Sigmoid colon (tissue), 7 donors: ENCODE measurements around the gene MRPL34. TPM values are rescaled to one million over a fixed set of nuclear protein-coding genes. Genes with fewer than 3 reads are reported as not detected.
A peak's percentile ranks its signal among the peaks of the same experiment; 100 is the strongest.

ENCODE experiments used
- DNase-seq: peaks from one replicate; pipeline ENCODE4 v3.0.0-alpha.2; 2019
- H3K27ac ChIP-seq, 4 donors: fragments of 200-600 bp; sonication (generic); one replicate each; pipeline ENCODE4 v1.5.1; 2016 to 2019; ENCODE audit warnings: mild to moderate bottlenecking in 1 of 4
- H3K27me3 ChIP-seq, 3 donors: fragments of 200-600 bp; sonication (generic); one replicate each; pipeline ENCODE4 v1.5.1; 2019; ENCODE audit warnings: mild to moderate bottlenecking in 1 of 3
- H3K36me3 ChIP-seq, 4 donors: fragments of 200-600 bp; sonication (generic); one replicate each; pipeline ENCODE4 v1.5.1; 2016 to 2019
- H3K4me1 ChIP-seq, 4 donors: fragments of 200-600 bp; sonication (generic); one replicate each; pipeline ENCODE4 v1.5.1; 2017 to 2019
- H3K4me3 ChIP-seq, 4 donors: fragments of 200-600 bp; sonication (generic); one replicate each; pipeline ENCODE4 v1.5.1; 2017 to 2019; ENCODE audit warnings: mild to moderate bottlenecking in 2 of 4, moderate library complexity in 1 of 4
- H3K9me3 ChIP-seq, 4 donors: fragments of 200-600 bp in 3 of 4; sonication (generic) in 3 of 4; one replicate each; pipeline versions ENCODE4 v1.5.1 to v1.6.1; 2013 to 2019
- CTCF ChIP-seq, 4 experiments: fragments of 450-650 bp in 3 of 4; fragments of 200-600 bp in 1 of 4; IDR thresholded peaks; one replicate each; pipeline ENCODE4 v1.5.1; 2016 to 2019; ENCODE audit warnings: antibody characterized with exemption in 4 of 4, mild to moderate bottlenecking in 3 of 4, moderate library complexity in 2 of 4
- EP300 ChIP-seq, 4 donors: sonication (generic); formaldehyde crosslinking; IDR thresholded peaks; one replicate each; pipeline ENCODE4 v1.6.1; 2017; ENCODE audit warnings: antibody characterized with exemption in 4 of 4
- POLR2A ChIP-seq, 2 donors: fragments of 450-650 bp; IDR thresholded peaks; one replicate each; pipeline ENCODE4 v1.6.1; 2016; ENCODE audit warnings: antibody characterized with exemption in 2 of 2, mild to moderate bottlenecking in 2 of 2, moderate library complexity in 2 of 2
- POLR2AphosphoS5 ChIP-seq, 4 donors: sonication (generic); formaldehyde crosslinking; IDR thresholded peaks; one replicate each; pipeline ENCODE4 v1.6.1; 2017; ENCODE audit warnings: antibody characterized with exemption in 4 of 4
- WGBS, 2 donors: extraction: QIAGEN DNeasy Blood & Tissue Kit; methylation state at CpG; one replicate each; pipeline ENCODE4 v1.1.7; 2013; 5-methylcytosine and 5-hydroxymethylcytosine counted together
- intact Hi-C: fragments of 100-400 bp; cut with DNase I; formaldehyde crosslinking; loops from one replicate; pipeline ENCODE4 v1.15.1; 2023
- polyA plus RNA-seq, 3 donors: library from polyadenylated mRNA; stranded (reverse); fragments of 200-250 nt; gene quantifications; one replicate each; pipeline ENCODE4 v1.2.3, GENCODE V29; 2013
- total RNA-seq, 4 donors: library from RNA; depleted of rRNA; stranded (reverse); fragments of >200 nt; gene quantifications; one replicate each; pipeline ENCODE4 v1.1.0, GENCODE V29; 2016
- donor health status: healthy with polysubstance abuse.
- donor health status: Bipolar disorder and iron deficiency.
- donor health status: healthy.

Gene MRPL34
- total and polyA plus RNA-seq, 7 donors, result 174 to 476 (median 275) TPM

- Histone ChIP-seq H3K27me3 (no peaks in the 10 kb centered on the region), H3K4me3 (no peak overlapping the region), H3K4me1 (no peaks in the 10 kb centered on the region), H3K27ac (no peak overlapping the region), H3K36me3 (no peaks in the 10 kb centered on the region), H3K9me3 (peaks cover 0 to 5% (median 0%) of the 10 kb centered on the region in 4 donors)
- intact Hi-C loops, result no loop called here
- peak; percentile 89 for DNase-seq
- TF ChIP-seq CTCF (IDR thresholded peaks at IDR 0.05) (peak; percentile 79 to 87 (median 80)), POLR2AphosphoS5 (IDR thresholded peaks at IDR 0.05) (peak in 1 of 4 donors; percentile 10), POLR2A (IDR thresholded peaks at IDR 0.05) (no peak), EP300 (IDR thresholded peaks at IDR 0.05) (no peak)
- 8 to 23% methylated on average over 15 of the region's 15 CpGs for WGBS, 2 donors
Measured at GRCh38 chr19:17260842-17261325, 44.8 kb upstream of the MRPL34 start.

- Histone ChIP-seq H3K27ac (no peak overlapping the region), H3K4me3 (no peak overlapping the region), H3K4me1 (peaks cover 0 to 1% (median 0%) of the 10 kb centered on the region in 4 donors), H3K27me3 (no peaks in the 10 kb centered on the region), H3K36me3 (no peaks in the 10 kb centered on the region), H3K9me3 (peaks cover 0 to 5% (median 0%) of the 10 kb centered on the region in 4 donors)
- intact Hi-C loops, result no loop called here
- WGBS, 2 donors, result 84 to 91% methylated on average over 16 of the region's 16 CpGs
- no peak for TF ChIP-seq EP300 (IDR thresholded peaks at IDR 0.05)
- TF ChIP-seq CTCF (IDR thresholded peaks at IDR 0.05), result no peak
- no peak for TF ChIP-seq POLR2AphosphoS5 (IDR thresholded peaks at IDR 0.05)
- no peak for TF ChIP-seq POLR2A (IDR thresholded peaks at IDR 0.05)
- DNase-seq, result no peak
Measured at GRCh38 chr19:17262557-17262956, 43.1 kb upstream of the MRPL34 start.

- H3K4me1 ChIP-seq, result peaks cover 0 to 13% (median 11%) of the 10 kb centered on the region in 4 donors
- peaks cover 0 to 5% (median 0%) of the 10 kb centered on the region in 4 donors for H3K9me3 ChIP-seq
- H3K27ac ChIP-seq, result peak overlapping the region in 1 of 4 donors; percentile 60
- peaks cover 0 to 5% (median 2%) of the 10 kb centered on the region in 4 donors for H3K36me3 ChIP-seq
- WGBS, 2 donors, result 84 to 87% methylated on average over 23 of the region's 23 CpGs
- H3K27me3 ChIP-seq, result no peaks in the 10 kb centered on the region
- DNase-seq, result no peak
- intact Hi-C loops, result no loop called here
- peak overlapping the region in 3 of 4 donors; percentile 12 to 25 (median 24) for H3K4me3 ChIP-seq
- TF ChIP-seq EP300 (IDR thresholded peaks at IDR 0.05) (no peak), CTCF (IDR thresholded peaks at IDR 0.05) (no peak), POLR2A (IDR thresholded peaks at IDR 0.05) (no peak), POLR2AphosphoS5 (IDR thresholded peaks at IDR 0.05) (no peak)
Measured at GRCh38 chr19:17263712-17264640, 41.7 kb upstream of the MRPL34 start.

GRCh38 chr19:17264641-17264979 is 41.1 kb upstream of the MRPL34 start, which contains the start of gene USHBP1:
TSS of gene USHBP1 (minus strand) at chr19:17264745. CDS start at chr19:17264299, 446 bp downstream.
- intact Hi-C loops, result no loop called here
- H3K9me3 ChIP-seq, result peaks cover 0 to 3% (median 0%) of the 10 kb centered on the region in 4 donors
- peaks cover 0 to 11% (median 2%) of the 10 kb centered on the region in 4 donors for H3K36me3 ChIP-seq
- no peak for DNase-seq
- H3K27ac ChIP-seq, result peak within 1 kb of the TSS in 2 of 4 donors; percentile 9 to 60
- WGBS, 2 donors, result 39 to 55% methylated on average over 5 of the region's 5 CpGs
- H3K27me3 ChIP-seq, result no peaks in the 10 kb centered on the region
- TF ChIP-seq POLR2AphosphoS5 (IDR thresholded peaks at IDR 0.05) (peak in 3 of 4 donors; percentile 30 to 44 (median 40)), CTCF (IDR thresholded peaks at IDR 0.05) (no peak)
- H3K4me3 ChIP-seq, result peak within 1 kb of the TSS in 3 of 4 donors; percentile 12 to 25 (median 24)
- H3K4me1 ChIP-seq, result peaks cover 0 to 13% (median 11%) of the 10 kb centered on the region in 4 donors
